A549 (cell line): ENCODE results near the gene PTPRD.

Experiments used
- CBX2 ChIP-seq: fragments of 200-600 bp; sonication (generic); IDR thresholded peaks from 2 replicates; pipeline ENCODE4 v1.6.1; 2016; ENCODE audit warnings: low read depth, mild to moderate bottlenecking, borderline replicate concordance
- CTCF ChIP-seq: fragments of >200 bp; sonication (Bioruptor Twin); formaldehyde crosslinking; IDR thresholded peaks from 3 replicates; pipeline ENCODE4 v1.5.1; 2016
- EP300 ChIP-seq, 2 experiments: fragments of >200 bp; sonication (Bioruptor Twin); formaldehyde crosslinking; IDR thresholded peaks; 2 replicates in 1 of 2; 3 replicates in 1 of 2; pipeline ENCODE4 v1.6.1; 2016 to 2017
- HOXB5 ChIP-seq: fragments of 250-450 bp; sonication (Bioruptor Pico); IDR thresholded peaks from 2 replicates; pipeline ENCODE4 v1.5.0; 2020; ENCODE audit warnings: mild to moderate bottlenecking, moderate library complexity
- RAD21 ChIP-seq, 2 experiments: fragments of >200 bp in 1 of 2; sonication (Bioruptor Twin) in 1 of 2; formaldehyde crosslinking in 1 of 2; IDR thresholded peaks in 1 of 2; conservative IDR thresholded peaks in 1 of 2; 2 replicates in 1 of 2; 3 replicates in 1 of 2; pipeline ENCODE4 v1.6.1; 2012 to 2018; ENCODE audit warnings: inconsistent platforms in 1 of 2
- RFX5 ChIP-seq: fragments of 450-650 bp; IDR thresholded peaks from 2 replicates; pipeline ENCODE4 v1.7.1; 2014; ENCODE audit warnings: antibody characterized with exemption, mild to moderate bottlenecking, moderate library complexity
- ZFP36 ChIP-seq: fragments of 450-650 bp; IDR thresholded peaks from 2 replicates; pipeline ENCODE4 v1.6.1; 2014; ENCODE audit warnings: borderline replicate concordance; ENCODE audit not compliant: partially characterized antibody

- TF ChIP-seq CTCF (no peak), RAD21 (conservative IDR thresholded peaks at IDR 0.05 in 1 of 2, IDR thresholded peaks at IDR 0.05 in 1 of 2) (no peak), ZFP36 (no peak), CBX2 (no peak), HOXB5 (CRISPR knock-in tag) (no peak), RFX5 (no peak), EP300 (IDR thresholded peaks at IDR 0.05) (no peak)
Measured at GRCh38 chr9:9670454-9670853, 942.3 kb downstream of the PTPRD start.
